CD4-positive, alpha-beta T cell treated with Interleukin-2 at 100 ng/mL for 4 hours (primary cell): ENCODE measurements around the gene FGD6.
A peak's percentile ranks its signal among the peaks of the same experiment; 100 is the strongest.
"Not testable (repeated sequence)": the region's sequence is repeated elsewhere in the genome, so short reads cannot be mapped to it uniquely, and the experiment has no call there.

Experiments used
- DNase-seq: peaks from one replicate; pipeline ENCODE4 v3.0.0-alpha.2; 2020; ENCODE audit warnings: low spot score

FGD6 gene

DNA sequence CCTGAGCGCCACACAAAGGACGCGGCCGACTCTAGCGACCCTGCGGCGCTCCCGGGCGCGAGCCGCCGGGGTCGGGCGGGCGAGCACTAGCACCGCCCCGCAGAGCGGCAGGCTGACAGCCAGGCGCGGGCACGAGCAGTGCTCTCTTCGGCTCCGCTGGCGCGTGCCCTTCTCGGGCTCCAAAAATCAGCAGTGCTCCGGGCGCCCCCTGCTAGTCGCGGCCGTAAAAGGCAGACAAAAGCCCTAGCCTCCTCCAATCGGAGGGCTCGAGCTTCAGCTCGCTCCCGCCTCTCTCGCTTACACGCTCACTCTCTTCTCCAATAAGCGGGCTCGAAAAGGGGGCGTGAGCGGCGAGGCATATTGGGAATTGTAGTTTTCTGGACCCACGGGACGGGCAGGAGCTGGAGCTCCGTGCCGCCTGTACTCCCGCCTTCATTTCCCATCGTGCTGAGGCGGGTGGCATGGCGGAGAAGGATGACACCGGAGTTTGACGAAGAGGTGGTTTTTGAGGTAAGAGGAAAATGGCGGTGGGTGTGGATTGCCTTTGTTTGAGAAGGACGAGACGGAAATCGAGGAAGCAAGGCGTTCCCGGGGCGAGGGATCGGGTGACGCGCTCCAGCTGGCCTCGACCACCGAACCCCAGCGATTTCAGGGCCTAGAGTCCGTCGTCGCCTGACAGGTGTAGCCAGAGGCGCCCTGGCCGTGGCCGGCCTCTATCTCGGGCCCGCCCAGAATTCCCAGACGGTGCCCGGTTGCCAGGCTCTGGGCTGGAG is at the start of gene FGD6, which contains the start of gene VEZT:
FGD6 (minus strand) TSS at position 91 of the 773 bp plus-strand sequence. CDS start 227 bp downstream, outside the sequence.
VEZT (plus strand) TSS at position 431 of the 773 bp plus-strand sequence; CDS start at position 475, 44 bp downstream.
- DNase-seq = peak; percentile 99

DNA sequence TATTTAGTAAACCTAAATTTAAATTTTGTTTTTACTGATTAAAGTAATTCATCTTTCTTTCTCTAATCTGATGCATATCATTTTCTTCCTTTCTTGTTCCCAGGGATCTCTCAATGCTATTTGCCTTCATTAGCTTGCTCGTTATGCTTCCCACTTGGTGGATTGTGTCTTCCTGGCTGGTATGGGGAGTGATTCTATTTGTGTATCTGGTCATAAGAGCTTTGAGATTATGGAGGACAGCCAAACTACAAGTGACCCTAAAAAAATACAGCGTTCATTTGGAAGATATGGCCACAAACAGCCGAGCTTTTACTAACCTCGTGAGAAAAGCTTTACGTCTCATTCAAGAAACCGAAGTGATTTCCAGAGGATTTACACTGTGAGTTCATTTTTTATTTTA is 49.0 kb upstream of the FGD6 start:
- no peak for DNase-seq

DNA sequence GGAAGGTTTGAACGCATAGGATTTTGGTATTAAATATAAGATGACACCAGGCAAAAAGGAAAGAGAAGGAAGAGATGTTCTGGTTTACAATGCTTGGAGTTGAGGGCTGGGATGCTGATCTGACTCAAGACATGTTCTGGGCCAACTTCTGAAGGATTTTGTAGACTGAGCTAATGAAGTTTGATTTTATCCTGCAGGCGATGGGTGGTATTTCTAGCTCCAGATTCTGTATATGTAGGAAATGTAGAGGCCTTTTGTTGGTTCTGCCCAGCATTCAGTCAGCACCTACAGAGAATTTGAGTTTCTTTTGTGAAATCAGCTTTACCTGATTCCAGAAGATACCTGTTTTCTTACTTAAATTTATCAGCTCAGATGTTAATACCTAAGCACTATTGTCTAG is 48.5 kb upstream of the FGD6 start:
- DNase-seq = no peak

DNA sequence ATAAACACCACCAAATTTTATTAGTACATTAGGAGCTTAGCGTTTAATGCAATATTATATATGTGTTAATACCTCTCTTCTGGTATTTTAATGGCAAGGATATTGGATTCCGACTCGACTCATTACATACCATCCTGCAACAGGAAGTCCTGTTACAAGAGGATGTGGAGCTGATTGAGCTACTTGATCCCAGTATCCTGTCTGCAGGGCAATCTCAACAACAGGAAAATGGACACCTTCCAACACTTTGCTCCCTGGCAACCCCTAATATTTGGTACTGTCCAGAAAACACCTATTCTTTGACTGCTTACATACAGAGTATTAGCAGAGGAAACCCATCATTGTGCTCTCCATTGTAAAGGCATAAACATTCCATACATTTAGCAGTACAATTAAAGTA is 45.5 kb upstream of the FGD6 start:
- DNase-seq = no peak

DNA sequence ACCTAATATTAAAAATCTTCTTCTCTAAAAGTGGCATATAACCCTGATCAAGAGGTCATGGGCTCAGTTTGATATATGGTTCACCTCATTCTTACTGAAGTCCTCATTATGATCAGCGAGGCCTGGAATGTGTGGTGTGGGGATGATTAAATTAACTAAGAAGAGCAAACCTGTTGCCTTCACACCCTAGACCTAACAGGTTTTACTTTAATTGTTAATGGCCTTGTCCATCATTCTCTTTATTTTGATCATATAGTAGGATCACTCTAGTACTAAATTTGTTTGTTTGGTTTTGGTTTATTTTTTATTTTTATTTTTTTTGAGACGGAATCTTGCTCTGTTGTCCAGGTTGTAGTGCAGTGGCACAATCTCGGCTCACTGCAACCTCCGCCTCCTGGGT is 43.8 kb upstream of the FGD6 start:
- no peak for DNase-seq

DNA sequence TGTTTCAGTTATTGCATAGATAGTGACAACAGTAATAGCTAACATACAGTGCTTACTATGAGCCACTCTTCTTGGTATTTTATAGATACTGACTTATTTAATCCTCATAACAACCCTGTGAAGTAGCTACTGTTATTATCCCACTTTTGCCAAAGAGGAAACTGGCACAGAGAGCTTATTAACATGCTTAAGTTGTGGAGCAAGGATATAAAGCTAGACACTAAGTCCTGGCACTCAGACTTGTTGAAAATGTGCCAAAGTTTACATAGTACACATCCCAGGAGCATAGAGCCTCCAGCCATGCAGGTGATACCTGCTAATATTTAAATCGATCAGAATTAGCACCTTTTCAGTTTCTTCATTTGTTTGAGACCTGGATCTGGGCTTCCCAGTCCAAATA is 42.1 kb upstream of the FGD6 start:
- no peak for DNase-seq

DNA sequence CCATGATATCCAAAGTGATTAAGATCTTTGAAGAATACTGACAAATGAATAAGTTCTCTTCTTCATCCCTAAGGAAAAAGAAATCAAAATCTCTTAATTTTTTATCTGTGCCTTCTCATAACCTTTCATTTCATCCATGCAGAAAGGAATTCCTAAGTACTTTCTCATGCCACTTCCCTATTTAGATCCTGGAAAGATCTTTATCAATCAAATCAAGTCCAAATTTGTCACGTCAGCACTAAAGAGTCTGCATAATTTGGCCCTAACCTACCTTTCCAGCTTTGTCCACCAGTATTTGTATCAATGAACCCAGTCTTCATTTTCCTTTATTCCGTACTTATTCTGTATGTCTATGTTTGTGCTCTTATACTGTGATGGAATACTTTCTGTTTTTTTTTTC is 41.5 kb upstream of the FGD6 start:
- no peak for DNase-seq

DNA sequence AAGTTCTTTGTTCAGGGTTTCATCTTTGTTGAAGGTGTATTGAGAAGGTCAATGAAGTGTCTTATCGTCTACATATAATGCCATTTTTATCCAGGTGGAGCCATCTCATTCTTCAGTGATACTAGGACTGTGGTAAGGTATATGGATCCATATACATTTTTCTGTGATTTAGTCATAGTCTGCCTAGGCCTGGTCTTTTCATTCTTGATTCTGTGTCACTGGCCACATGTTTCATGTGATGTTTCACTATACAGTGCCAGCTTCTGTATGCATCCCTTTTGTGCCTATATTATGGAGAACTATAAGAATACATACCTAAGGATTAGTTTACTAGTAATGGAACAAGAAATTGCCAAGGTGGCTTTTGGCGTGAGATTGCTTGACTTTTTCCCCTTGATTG is 40.9 kb upstream of the FGD6 start:
- no peak for DNase-seq

DNA sequence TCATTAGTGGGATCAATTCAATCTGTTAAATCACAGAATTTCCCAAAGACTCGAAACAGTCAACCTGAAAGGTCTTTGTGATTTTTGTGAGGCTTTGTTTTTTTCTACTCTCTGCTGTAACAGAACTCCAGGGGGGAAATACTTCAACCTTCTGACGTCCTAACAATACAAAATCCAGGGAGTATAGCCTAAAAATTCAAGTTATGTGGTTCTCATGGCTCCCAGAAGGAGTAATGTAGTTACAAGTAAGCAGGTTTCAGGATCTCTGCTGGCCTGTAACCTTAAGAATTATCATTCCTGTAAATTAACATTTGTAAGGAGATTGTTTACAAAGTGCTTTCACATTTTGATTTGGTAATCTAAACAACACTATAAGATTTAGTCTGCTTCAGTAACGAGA is 40.3 kb upstream of the FGD6 start:
- no peak for DNase-seq

DNA sequence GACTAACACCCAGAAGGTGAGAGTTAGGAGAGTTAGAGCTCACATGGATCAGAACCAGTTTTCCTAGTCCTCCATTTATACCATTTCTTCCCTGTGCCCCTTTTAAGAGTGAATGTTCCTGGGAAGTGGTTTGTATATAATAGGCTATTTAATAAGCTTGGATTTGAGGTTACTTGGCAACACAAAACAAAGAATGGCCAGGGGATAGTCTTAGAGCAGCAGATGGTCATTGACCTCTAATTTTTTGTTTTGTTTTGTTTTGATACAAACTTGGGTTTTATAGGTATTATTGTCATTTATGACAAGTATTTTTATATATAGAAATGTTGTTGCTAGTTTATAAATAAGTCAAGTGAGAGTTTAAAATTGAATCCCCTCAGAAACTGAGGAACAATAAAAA is 36.1 kb upstream of the FGD6 start:
- DNase-seq = no peak

DNA sequence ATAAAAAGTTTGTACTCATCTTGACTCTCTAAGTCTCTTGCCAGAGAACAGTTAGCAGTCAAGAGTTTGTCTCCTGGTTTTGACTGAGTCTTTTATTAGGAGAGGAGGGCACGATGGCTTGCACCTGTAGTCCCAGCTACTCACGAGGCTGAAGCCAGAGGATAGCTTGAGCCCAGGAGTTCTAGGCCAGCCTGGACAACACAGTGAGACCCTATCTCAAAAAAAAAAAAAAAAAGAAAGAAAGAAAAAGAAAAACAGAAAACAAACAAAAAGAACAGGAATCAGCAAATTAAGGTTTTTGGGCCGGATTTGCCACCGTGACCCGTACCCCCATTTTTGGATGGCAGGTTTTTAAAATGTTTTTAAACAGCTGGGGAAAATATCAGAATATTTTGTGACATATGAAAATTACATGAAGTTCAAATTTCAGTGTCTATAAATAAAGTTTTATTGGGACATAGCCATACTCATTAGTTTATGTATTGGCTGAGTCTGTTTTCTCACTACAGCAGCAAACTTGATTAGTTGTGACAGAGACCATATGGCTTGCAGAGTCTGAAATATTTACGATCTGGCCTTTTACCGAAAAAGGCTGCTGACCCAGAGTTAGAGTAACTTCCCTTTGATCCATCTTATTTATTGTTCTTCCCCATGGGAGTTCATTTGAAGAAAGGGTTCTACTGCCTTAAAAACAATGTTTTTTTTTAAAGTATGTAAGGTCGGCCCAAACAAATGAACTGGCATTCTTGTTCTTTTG is 31.5 kb upstream of the FGD6 start:
- no peak for DNase-seq

DNA sequence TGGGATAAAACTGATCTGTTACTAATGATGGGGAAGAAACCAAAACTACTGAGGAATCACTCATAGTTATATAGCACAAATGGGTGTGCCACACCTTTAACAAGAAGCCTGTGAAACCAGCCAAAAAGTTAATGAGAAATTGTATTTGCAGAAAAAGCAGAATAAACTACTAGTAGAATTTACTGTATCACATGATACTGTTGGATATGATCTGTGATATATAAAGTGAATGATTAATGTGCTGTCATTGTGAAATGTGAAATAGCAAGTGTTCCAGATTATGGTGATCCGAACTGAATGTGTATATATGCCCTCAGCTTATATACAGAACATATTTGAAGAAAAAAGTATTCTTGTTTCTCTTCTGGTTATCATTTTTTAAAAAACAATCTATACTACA is 30.8 kb upstream of the FGD6 start:
- DNase-seq = no peak

DNA sequence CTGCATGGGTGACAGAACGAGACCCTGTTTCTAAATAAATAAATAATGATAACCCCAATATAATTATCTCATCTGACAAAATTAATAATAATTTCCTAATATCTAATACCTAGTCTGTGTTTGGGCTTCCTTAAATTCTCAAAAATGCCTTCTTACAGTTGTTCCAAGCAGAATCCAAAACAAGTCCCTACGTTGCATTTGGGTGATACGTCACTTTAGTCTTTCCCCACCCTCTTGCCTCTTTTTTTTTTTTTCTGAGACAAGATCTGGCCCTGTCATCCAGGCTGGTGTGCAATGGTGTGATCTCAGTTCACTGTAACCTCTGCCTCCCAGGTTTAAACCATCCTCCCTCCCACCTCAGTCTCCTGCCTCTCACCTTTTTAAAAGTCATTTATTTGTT is 27.1 kb upstream of the FGD6 start:
- DNase-seq = no peak

DNA sequence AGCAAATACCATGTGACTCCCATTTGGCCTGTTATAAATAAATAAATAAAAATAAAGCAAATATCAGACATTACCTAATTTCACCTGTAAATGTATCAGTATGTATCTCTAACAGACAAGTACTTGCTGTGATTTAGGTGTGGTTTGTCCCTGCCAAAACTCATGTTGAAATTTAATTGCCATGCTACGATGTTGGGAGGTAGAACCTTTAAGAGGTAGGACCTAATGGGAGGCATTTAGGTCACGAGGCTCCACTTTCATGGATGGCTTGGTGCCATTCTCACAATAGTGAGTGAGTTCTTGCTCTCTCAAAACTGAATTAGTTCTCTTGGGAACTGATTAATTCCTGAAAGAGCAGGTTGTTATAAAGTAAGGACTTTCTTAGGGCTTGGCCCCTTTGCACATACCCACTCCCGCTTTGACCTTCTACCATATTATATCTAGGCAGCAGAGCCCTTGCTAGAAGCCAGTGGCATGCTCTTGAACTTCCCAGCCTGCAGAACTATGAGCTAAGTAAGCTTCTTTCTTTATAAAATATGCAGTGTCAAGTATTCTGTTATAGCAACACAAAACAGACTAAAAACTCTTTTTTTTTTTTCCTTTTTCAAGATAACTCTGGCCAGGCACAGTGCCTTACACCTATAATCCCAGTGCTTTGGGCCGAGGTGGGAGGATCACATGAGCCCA is 26.4 kb upstream of the FGD6 start:
- no peak for DNase-seq

DNA sequence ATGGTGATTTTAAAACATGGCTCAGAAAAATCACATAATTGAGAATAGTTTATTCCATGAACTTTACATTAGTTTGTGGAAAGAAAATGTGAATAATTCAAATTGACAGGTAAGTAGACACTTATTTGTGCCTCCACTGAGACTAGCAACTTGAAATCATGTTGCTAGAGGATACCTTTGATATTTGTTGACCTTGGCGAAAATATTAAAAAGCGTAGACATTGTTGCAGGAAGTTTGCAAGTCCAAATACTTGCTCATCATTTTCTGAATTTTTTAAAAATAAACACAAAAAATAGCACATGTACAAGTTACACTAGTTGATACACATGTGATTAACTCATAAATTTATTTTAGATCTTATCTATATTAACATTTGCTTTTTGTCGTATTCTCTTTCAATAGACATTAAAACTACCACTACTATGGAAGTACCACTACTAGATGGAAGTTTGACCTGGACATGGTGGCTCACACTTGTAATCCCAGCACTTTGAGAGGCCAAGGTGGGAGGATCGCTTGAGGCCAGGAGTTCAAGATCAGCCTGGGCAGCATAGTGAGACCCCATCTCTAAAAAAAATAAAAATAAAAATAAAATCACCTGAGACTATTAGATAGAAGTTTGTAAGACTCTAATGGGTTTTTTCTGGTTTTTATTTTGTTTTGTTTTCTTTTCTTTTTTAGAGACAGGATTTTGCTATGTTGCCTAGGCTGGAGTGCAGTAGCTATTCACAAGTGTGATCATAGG is 24.7 kb upstream of the FGD6 start:
- DNase-seq = no peak

DNA sequence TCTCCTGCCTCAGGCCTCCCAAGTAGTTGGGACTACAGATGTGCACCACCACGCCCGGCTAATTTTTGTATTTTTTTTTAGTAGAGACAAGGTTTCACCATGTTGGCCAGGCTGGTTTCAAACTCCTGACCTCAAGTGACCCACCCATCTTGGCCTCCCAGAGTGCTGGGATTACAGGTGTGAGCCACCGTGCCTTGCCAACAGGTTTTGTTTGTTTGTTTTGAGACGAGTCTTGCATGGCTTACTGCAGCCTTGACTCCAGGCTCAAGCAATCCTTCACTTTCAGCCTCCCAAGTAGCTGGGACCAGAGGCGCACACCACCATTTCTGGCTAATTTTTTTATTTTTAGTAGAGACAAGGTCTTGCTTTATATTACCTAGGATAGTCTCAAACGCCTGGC is 23.9 kb upstream of the FGD6 start:
- DNase-seq = not testable (repeated sequence)

DNA sequence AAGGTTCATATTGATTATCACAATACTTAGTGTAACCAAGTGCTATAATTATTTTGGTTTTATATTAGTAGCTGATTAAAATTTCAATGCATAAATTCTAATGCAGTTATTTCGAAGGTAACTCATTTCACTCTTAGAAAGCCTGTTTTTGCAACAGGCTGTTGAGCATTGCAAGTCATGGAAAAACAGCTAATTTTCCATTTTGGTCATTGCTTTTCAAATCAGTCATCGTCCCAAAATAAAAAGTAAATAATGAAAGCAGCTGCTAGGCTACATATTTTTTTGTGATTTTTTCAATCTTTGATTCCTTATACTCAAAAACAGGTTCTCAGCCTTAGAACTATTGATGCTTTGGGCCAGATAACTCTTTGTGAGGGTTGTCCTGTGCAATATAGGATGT is 23.3 kb upstream of the FGD6 start:
- DNase-seq = no peak

DNA sequence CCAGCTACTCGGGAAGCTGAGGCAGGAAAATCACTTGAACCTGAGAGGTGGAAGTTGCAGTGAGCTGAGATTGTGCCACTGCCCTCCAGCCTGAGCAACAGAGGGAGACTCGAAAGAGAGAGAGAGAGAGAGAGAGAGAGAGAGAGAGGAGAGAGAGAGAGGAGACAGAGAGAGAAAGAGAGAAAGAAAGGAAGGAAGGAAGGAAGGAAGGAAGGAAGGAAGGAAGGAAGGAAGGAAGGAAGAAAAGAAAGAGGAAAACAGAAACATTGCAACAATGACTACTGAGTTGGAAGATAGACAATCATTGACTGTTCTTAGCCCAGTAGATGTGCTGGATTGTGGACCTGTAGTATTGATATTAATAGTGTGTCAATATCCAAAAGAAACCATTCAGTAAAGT is 22.6 kb upstream of the FGD6 start:
- DNase-seq = not testable (repeated sequence)

DNA sequence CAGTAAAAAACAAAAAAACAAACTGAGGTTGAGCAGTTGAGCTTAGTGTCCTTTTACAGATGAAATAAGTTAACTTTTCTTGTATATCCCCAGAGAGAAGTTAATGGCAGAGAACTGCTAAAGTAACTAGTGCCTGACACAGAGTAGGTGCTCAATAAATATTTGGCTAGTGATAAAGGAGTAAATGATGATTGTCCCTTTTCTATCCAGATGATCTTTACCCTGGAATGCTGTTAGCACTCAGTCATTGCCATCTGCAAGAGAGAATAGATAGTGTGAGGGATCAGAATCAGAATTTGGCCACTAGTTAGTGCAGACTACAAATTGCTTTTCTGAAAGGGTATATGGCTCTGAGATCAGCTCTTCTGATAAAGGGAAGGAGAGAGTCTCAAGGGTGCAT is 21.9 kb upstream of the FGD6 start:
- no peak for DNase-seq

DNA sequence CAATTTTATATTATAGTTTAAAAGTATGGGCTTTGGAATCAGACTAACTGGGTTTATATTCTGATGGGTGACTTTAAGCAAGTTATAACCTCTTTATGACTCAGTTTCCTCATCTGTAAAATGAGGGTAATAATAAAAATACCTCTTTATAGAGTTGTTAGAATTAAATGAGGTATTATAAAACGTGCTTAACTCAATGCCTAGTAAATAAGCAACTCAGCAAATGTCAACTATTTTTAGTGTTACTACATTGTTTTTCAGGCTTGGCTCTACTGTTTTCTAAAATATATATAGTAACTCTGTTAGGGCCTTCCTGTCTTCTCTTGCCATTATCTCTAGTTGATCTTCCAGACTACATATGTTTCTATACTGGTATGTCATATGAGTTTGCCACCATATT is 20.9 kb upstream of the FGD6 start:
- no peak for DNase-seq

DNA sequence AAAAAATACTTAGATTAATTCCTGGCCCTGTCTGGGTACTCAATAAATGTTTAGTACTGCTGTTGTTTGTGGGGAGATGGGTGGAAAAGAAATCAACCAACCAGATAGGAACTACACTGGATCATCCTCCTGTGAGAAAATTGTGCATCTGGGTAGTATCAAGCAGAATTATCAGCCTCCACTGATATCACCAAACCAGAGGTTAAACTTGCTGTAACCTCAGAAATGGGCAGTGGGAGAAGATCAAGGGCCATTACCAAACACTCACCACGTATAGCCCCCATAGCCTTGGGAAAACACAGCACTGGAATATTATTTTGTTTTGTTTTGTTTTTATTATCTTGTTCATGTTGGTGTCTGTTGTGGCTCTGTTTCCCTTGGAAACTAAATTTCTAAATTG is 20.0 kb upstream of the FGD6 start:
- DNase-seq = no peak

DNA sequence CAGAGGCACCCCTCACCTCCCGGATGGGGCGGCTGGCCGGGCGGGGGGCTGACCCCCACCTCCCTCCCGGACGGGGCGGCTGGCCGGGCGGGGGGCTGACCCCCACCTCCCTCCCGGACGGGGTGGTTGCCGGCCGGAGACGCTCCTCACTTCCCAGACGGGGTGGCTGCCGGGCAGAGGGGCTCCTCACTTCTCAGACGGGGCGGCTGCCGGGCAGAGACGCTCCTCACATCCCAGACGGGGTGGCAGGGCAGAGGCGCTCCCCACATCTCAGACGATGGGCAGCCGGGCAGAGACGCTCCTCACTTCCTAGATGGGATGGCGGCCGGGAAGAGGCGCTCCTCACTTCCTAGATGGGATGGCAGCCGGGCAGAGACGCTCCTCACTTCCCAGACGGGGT is 18.4 kb upstream of the FGD6 start:
- not testable (repeated sequence) for DNase-seq
